Stimulated activated CD8-positive, alpha-beta memory T cell treated with anti-CD3 and anti-CD28 coated beads, Interleukin-12 subunit alpha, Interleukin-12 subunit beta, amount 100 ng/mL, for 24 hours (primary cell): Measurements from ENCODE around the gene ORAI1.
A peak's percentile ranks its signal among the peaks of the same experiment; 100 is the strongest.
"Not testable (repeated sequence)": the region's sequence is repeated elsewhere in the genome, so short reads cannot be mapped to it uniquely, and the experiment has no call there.

ENCODE experiments used
- DNase-seq: peaks from one replicate; pipeline ENCODE4 v3.0.0-alpha.2; 2020; ENCODE audit errors: extremely low read depth

ORAI1 gene

DNA sequence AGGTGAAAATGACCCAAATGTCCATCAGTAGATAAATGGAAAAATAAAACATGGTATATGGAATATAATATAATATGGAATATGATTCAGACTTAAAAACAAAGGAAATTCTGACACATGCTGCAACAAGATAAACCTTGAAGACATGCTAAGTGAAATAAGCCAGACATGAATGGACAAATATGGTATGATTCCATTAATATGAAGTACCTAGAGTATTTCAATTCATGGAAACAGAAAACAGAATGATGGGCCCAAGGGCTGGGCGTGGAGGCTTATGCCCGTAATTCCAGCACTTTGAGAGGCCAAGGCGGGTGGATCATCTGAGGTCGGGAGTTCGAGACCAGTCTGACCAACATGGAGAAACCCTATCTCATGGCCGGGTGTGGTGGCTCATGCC, 22.7 kb upstream of the ORAI1 start:
- DNase-seq, result no peak

DNA sequence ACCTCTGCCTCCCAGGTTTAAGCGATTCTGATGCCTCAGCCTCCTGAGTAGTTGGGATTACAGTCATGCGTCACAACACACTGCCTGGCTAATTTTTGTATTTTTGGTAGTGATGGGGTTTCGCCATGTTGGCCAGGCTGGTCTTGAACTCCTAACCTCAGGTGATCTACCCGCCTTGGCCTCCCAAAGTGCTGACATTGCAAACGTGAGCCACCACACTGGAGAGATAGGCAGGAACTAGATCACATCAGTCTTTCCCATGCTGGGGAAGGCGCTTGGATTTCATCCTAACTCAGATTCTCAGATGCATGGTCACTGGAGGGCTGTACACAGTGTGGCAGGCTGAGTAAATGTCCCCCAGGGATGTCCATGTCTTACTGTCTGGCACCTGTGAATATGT, 18.0 kb upstream of the ORAI1 start:
- DNase-seq, result no peak

DNA sequence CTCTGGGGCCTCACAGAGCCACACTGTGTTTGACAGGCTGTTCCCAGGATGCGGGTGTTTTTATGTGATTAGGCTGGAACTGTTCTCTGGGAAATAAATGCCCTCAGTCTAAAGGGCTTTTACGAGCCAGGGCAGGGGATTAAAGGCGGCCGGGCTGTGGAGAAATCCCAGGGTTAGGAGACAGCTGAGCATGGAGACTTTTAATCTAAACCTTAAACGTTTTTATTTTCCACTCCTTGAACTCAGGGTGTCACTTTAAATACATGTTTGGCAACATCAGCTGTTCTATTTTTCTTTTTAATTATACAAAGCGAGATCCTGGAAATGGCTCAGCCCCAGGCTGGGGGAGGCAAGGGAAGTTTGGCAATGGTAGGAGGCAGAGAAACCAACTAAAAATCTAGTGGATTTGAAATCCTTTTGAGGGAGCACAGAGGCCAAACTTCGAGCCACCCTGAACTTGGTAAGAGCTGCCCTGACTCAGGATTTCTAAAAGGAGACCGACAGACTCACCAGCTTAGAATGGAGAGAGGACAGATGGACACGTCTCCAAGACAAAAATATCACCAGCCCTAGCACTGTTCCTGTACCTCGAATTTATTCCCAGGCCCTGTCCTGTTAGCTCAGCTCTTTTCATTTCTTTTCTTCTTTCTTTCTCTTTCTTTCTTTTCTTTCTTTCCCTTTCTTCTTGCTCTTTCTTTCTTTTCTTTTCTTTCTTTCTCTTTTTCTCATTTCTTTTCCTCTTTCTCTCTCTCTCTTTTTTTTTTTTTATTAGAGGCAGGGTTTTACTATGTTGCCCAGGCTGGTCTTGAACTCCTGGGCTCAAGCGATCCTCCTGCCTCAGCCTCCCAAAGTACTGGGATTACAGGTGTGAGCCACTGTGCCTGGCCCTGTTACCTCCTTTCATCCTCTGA, 15.8 kb upstream of the ORAI1 start:
- DNase-seq, result no peak

DNA sequence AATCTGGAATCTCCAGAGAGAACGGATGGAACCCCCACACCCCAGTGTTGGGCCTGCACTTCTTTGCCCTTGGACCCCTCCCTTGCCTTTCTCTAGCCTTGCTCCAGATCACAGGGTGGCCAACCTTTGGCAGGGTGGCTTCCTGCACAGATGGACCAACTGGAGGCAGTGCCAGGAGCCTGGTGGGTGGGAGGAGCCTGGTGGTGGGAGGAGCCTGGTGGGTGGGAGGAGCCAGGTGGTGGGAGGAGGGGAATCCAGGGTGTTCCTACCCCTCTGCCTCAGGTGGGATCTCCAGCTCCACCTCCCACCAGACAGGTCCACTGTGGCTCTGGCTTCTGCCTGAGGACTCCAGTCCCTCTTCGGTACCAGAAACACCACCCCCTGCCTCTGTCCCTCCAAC, 15.0 kb upstream of the ORAI1 start:
- DNase-seq, result no peak

DNA sequence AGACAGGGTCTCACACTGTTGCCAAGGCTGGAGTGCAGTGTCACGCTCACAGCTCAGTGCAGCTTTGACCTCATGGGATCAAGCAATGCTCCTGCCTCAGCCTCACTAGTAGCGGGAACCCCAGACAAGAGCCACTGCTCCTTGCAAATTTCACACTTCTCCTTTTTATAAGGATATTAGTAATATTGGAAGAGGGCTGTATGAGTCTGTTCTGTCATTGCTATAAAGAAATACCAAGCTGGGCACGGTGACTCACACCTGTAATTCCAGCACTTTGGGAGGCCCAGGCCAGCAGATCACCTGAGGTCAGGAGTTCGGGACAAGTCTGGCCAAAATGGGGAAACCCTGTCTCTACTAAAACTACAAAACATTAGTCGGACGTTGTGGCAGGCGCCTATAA, 12.9 kb upstream of the ORAI1 start:
- DNase-seq, result no peak

DNA sequence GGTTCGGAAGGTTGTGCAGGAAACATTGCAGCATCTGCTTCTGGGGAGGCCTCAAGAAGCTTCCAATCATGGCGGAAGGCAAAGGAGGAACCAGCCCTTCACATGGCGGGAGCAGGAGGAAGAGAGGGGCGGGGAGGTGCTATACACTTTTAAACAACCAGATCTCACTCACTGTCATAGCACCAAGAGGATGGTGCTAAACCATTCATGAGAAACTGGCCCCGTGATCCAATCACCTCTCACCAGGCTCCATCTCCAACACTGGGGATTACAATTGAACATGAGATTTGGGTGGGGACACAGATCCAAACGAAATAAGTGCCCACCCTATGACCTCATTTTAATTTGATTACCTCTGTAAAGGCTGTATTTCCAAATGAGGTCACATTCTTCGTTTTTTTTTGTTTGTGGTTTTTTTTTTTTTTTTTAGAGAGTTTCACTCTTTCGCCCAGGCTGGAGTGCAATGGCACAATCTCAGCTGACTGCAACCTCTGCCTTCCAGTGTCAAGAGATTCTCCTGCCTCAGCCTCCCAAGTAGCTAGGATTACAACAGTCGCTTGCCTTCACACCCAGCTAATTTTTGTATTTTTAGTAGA, 11.4 kb upstream of the ORAI1 start:
- no peak for DNase-seq

DNA sequence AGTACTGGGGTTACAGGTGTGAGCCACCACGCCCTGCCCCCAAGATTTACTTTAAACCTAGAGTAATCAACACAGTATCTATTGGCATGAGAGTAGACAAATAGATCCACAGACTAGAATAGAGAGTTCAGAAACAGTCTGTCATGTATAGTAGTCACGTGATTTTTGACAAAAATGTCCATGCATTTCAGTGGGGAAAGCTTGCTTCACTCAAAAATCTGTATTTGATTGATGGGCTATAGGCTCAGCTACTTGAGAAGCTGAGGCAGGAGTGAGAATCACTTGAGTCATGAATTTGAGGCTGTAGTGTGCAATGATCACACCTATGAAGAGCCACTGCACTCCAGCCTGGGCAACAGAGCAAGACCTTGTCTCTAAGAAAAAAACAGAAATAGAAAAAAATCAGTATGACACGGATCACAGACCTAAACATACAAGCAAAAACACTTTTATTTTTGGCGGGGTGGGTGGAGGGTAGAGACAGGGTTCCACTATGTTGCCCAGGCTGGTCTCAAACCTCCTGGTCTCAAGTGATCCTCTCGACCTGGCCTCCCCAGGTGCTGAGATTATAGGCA, 7.6 kb upstream of the ORAI1 start:
- DNase-seq, result no peak

DNA sequence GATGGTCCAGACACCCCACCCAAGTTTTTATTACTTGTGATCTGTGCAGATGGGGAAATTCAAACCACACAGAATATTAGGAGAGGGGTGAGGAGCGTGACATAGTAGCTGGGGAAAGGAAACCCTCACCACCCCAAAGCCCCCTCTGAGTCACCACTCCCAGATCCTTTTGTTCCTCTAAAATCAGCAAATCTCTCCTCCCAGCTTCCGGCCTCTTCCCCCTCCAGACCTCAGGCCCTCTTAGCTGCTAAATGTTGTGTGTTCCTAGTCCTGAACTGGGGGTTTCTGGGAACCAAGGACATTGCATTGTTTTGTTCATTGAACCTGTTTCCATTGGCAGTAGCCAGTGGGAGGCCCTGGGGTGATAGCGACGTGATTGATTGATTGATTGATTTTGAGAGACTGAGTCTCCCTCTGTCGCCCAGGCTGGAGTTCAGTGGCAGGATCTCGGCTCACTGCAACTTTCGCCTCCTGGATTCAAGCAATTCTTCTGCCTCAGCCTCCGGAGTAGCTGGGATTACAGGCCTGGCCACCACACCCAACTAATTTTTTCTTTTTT, 5.9 kb upstream of the ORAI1 start:
- DNase-seq, result no peak

DNA sequence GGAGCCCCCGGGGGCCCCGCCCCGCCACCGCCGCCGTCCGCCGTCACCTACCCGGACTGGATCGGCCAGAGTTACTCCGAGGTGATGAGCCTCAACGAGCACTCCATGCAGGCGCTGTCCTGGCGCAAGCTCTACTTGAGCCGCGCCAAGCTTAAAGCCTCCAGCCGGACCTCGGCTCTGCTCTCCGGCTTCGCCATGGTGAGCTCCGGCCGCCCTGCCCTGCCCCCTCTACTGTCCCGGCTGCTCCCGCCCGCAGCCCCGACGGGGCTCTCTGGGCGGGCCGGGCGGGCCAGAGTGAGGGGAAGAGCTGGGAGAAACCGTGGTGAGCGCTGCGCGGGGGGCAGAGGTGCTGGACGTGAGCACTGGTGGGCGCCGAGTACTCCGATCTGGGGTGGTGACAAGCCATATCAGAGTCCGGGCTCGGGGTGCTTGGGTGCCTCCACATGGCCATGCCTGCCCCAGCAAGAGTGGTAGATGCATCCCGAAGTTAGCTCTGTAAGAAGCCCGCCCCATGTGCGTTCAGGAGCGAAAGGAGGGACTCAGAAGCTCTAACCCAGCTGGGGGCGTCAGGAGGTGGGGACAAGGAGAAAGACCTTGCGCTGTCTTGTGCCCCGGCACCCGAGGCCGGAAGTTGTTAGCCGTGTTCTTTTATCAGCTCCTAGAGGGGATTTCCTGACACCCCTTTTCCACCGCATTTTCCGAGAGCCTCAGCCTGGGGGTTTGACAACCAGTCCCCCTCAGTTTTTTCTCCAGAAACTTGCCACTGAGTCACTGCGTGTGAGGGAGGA, 717 bp downstream of the ORAI1 start:
- DNase-seq, result peak; percentile 73

DNA sequence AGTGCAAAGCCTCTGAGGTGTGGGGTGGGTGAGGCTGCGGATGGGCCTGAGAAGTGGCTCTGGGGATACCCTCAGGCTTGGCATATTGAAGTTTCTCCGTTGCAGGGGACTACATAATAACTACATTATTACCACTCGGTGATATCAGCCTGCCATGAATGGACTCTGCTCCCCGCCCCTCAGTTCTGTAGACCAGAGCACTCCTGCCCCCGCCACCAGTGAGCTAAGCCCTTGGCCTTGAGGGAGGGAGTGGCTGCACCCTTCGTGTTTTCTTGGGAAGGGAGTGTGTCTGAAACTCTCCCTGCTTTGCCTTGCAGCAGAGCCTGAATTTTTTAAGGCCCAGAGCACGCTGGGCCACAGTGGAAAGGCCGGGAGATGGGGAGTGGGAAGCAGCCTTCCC, 1.7 kb downstream of the ORAI1 start:
- DNase-seq, result no peak

DNA sequence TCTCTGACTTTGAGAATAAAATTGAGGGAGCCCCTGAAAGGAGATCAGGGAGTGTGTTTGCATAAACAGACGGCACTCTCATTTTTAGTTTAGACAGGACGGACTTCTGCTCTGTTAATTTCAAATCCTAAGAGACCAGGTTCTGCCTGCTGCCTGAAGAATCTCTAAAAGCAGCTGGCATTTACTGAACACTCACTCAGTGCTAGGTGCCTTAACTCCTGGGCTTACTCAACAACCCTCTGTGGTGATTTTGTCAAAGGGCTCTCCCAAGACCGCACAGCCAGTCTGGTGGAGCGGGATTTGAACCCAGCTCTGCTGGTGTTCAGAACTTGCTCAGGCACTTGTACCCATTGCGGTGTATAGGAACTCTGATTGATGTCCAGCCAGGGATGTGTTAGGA, 2.2 kb downstream of the ORAI1 start:
- no peak for DNase-seq

DNA sequence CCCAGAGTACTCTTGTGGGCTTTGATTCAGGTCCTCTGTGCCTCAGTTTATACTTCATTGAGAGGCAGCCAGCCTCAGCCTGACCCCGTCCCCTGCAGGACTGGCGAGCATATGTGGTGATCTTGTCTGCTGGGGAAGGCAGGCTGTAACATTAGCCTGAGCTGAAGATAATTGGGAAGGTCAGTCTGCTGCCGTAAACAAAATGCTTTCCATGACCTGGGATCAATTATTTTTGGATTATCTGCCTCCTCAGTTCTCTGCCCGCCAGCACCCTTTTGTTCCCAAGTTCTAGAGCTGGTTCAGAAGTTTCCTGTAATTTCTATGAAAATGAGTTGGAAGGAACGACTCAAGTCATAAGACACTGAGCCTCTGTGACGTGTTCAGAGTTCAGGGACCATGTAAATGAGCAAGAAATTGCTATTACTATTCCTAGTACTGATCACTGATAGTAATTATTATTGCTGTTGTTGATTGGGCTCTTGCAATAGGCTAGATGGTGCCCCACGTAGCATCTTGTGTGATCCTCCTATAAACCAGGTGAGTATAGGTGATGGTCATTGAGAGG, 4.5 kb downstream of the ORAI1 start:
- no peak for DNase-seq

DNA sequence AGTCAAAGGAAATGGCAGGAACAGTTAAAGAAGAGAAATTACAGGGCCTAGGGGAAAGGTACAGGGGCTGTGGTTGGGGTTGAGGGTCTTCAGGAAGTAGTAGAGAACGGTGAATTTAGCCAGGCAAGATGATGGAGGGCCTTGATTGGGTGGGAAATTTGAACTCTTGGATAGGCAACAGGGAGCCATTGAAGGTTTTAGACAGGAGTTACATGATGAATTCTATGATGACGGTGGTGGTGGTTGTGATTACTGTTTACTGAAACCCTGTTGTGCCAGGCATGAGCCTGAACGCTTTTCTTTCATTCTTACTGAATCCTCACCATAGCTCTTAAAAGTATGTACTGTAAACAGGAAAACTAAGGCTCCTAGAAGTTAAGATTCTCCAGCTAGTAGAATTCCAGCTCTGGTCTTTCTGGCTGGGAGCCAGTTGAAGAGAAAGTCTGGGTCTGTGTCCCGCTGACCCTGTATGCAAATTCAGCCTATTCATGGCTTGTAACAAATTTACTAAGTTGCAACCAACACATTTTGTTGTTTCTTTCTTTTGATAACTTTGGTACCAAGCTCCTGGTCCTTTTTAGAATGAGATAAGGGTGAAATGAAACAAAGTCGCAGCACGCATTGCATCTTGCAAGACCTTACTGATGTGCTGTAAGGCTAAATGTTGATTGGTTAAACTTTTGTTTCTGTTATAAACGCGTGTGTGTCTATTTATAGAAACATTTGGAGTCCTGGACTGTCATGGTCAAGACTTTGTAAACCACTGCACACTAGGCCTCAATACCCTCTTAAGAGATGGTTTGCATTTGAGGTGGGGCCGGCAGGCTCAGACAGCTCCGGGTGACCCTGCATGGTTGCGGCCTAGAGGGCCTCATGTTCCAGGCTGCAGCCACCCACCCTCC, 6.0 kb downstream of the ORAI1 start:
- no peak for DNase-seq

DNA sequence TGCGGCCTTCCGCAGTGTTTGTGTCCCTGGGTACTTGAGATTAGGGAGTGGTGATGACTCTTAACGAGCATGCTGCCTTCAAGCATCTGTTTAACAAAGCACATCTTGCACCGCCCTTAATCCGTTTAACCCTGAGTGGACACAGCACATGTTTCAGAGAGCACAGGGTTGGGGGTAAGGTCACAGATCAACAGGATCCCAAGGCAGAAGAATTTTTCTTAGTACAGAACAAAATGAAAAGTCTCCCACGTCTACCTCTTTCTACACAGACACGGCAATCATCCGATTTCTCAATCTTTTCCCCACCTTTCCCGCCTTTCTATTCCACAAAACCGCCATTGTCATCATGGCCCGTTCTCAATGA, 7.5 kb downstream of the ORAI1 start:
- not testable (repeated sequence) for DNase-seq

DNA sequence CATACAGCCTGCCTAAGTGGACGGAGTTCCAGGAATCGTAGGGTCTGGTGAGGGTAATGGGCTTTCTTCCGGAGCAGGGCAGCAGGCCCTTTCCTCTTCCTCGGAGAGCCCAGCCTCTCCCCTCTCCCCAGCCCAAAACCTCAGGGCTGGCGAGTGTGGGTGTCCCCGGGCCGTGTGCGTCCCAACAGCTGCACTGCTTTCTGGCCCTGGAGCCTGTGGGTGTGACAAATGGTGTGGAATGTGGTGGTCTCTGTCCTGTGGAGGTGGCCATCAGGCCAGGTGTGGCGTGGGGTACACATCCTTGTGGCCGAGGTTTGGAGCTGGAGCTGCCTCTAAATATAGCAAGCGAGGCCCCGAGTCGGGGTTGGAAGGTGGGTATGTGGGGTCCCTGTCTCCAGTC, 8.5 kb downstream of the ORAI1 start:
- DNase-seq, result no peak

DNA sequence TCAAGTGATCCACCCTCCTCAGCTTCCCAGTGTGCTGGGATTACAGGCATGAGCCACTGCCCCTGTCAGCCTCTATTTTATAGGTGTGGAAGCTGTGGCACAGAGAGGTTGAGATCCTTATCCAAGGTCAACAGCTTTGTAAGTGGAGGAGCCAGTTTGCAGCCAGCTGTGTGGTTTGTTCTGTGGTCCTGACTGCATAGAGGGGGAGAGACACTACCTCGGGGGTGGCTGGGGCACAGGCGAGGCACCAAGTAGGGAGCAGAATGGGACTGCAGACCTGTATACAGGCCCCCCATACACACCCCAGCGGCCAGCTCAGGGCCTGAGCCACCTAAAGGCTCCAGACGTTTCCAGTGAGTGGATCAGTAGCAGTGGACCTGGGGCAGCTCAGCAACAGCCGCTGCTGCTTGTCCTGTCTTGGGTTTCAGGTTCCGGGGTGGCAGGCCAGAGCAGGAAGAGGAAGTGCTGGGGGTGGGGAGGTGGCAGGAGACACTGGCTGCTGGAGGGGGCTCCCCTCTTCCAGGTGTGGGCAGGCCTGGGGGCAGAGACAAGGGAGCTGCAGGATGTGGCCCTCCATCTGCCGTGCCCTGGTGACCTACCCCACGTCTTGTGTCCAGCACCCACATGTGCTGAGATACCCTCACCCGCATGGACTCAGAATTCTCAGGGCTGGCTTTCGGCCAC, 11.0 kb downstream of the ORAI1 start:
- no peak for DNase-seq

DNA sequence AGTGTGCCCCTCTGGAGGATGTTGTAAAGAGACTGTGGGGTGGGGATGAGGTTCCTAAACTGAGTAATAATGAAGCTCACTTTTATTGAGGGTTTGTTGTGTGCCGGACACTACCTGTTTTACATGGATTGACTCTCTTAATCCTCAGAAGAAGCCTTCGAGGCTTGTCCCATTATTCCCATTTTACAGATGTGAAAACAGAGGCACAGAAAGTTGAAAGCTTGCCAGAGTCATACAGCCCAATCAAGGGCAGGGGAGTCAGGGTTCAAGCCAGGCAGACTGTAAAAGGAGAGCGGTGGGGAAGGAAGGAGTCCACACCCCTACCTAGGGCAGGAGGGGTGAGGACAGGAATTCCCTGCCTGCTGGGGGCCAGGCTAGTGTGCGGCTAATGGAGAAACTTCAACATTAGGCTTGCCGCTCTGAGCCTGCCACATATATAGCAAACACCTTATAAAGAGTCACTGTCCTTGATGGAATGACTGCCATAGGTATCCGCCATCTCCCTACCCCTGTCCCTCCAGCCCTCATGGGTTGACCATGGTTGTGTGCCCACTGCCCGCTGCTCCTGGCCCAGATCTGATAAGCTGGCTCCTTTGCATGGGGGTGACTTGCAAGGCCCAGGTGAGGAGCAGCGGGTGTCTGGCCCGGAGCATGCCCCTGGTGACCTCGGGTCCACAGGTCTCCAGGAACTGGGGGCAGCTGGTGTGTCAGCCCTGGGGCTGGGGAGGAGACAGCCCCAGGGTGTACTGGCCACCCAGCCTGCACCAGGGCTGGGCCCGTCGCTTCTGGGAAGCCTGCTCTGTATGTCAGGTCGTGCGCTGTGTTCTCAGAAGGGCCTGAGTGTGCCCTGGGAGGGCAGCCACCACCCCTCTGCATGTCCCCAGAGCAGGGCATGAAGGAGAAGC, 12.2 kb downstream of the ORAI1 start:
- no peak for DNase-seq

DNA sequence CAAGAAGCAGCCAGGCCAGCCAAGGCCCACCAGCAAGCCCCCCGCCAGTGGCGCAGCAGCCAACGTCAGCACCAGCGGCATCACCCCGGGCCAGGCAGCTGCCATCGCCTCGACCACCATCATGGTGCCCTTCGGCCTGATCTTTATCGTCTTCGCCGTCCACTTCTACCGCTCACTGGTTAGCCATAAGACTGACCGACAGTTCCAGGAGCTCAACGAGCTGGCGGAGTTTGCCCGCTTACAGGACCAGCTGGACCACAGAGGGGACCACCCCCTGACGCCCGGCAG, 15.0 kb downstream of the ORAI1 start:
- no peak for DNase-seq

DNA sequence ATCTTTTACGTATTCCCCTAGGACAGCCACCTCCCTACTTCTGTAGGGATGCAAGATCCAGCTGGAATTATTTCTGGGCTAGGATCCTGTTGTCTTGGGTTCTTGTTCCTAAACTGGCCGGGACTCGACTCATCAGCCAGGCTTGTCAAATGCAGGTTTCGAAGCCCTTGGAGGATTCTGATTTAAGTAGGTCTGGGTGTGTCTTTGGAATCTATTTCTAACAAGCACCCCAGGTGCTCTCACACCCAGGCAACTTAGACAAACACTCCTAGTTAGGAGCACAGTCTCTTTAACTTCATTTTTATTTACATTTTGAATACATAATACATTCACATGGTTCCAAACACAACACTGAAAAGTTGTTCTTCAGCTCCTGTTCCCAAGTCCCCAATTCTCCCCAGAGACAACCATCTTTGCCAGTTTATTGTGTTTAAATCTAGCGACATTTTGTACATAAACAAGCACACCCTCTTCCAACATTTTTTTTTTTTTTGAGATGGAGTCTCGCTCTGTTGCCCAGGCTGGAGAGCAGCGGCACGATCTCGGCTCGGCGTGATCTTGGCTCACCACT, 22.2 kb downstream of the ORAI1 start:
- no peak for DNase-seq
